Colonic mucosa (tissue), 4 donors: ENCODE measurements around the gene RAB37. TPM values are rescaled to one million over a fixed set of nuclear protein-coding genes. Genes with fewer than 3 reads are reported as not detected.

ENCODE experiments used
- DNase-seq: peaks from one replicate; pipeline ENCODE4 v3.0.0-alpha.2; 2020
- H3K27ac ChIP-seq: fragments of 200-600 bp; one replicate; pipeline ENCODE4 v1.8.0; 2021
- H3K27me3 ChIP-seq: fragments of 200-600 bp; one replicate; pipeline ENCODE4 v1.8.0; 2021
- H3K36me3 ChIP-seq: fragments of 200-600 bp; one replicate; pipeline ENCODE4 v1.8.0; 2021
- H3K4me1 ChIP-seq: fragments of 200-600 bp; one replicate; pipeline ENCODE4 v1.8.0; 2021; ENCODE audit warnings: mild to moderate bottlenecking
- H3K4me3 ChIP-seq: fragments of 200-600 bp; one replicate; pipeline ENCODE4 v1.8.0; 2021
- H3K9ac ChIP-seq, 2 donors: one replicate each; pipeline ENCODE4 v1.7.0; 2013; ENCODE audit warnings: control low read depth in 2 of 2, low read depth in 2 of 2, low read length in 2 of 2
- H3K9me3 ChIP-seq: fragments of 200-600 bp; one replicate; pipeline ENCODE4 v1.8.0; 2021
- CTCF ChIP-seq: fragments of 200-600 bp; IDR thresholded peaks from one replicate; pipeline ENCODE4 v1.8.0; 2022; ENCODE audit warnings: antibody characterized with exemption, mild to moderate bottlenecking
- intact Hi-C: fragments of 100-400 bp; cut with DNase I; formaldehyde crosslinking; loops from one replicate; pipeline ENCODE4 v1.14.1; 2022
- total RNA-seq, 2 donors: library from RNA; stranded (reverse); fragmentation: NEBNext Ultra II Directional in 1 of 2; extraction: Animal tissue kit (Norgen Biotek cat#: 25700) in 1 of 2; gene quantifications; one replicate each; pipeline ENCODE4 v1.2.1, GENCODE V29; 2021
- donor health status: healthy.
- donor health status: DM: no; HTN: no; CAD: no.
- donor health status: DM: no; HTN: no; CAD: no.

RAB37 gene
- total RNA-seq, 2 donors from 2014 or later, result 4.5 to 7.2 TPM

GRCh38 chr17:74740641-74741387 is 3.8 kb downstream of the RAB37 start:
- Histone ChIP-seq H3K4me1 (peaks cover 26% of the 10 kb centered on the region), H3K9me3 (no peaks in the 10 kb centered on the region), H3K27me3 (peaks cover 19% of the 10 kb centered on the region), H3K36me3 (no peaks in the 10 kb centered on the region), H3K4me3 (no peak overlapping the region), H3K27ac (no peak overlapping the region), H3K9ac (no peak overlapping the region)
- no peak for DNase-seq
- TF ChIP-seq CTCF, result no peak
- intact Hi-C loops, result loop anchor here (5.0 kb wide), 2 partner anchors 41 to 121 kb away; no protein-coding TSS in a partner anchor

- Histone ChIP-seq H3K4me1 (peaks cover 17% of the 10 kb centered on the region), H3K27ac (peak overlapping the region; percentile 50)
- TF ChIP-seq CTCF, result no peak
Observed at GRCh38 chr17:74742153-74742515, 5.1 kb downstream of the RAB37 start.

GRCh38 chr17:74742978-74743545 is 6.0 kb downstream of the RAB37 start:
- H3K9ac ChIP-seq, result no peak overlapping the region
- H3K4me1 ChIP-seq, result peaks cover 10% of the 10 kb centered on the region
- no peaks in the 10 kb centered on the region for H3K36me3 ChIP-seq
- no peaks in the 10 kb centered on the region for H3K9me3 ChIP-seq
- H3K27ac ChIP-seq, result no peak overlapping the region
- no peak overlapping the region for H3K4me3 ChIP-seq
- no peak for DNase-seq
- H3K27me3 ChIP-seq, result peaks cover 8% of the 10 kb centered on the region
- intact Hi-C loops, result loop anchor here (5.0 kb wide), 2 partner anchors 39 to 119 kb away; no protein-coding TSS in a partner anchor
- TF ChIP-seq CTCF, result no peak

More at GRCh38 chr17:74742153-74742515, 5.1 kb downstream of the RAB37 start:
- Histone ChIP-seq H3K9ac (peak overlapping the region; percentile 4 to 37), H3K36me3 (no peaks in the 10 kb centered on the region), H3K27me3 (peaks cover 16% of the 10 kb centered on the region), H3K4me3 (no peak overlapping the region), H3K9me3 (no peaks in the 10 kb centered on the region)
- intact Hi-C loops, result loop anchor here (5.0 kb wide), 2 partner anchors 40 to 120 kb away; no protein-coding TSS in a partner anchor
- no peak for DNase-seq

- no peak for TF ChIP-seq CTCF
- Histone ChIP-seq H3K9me3 (no peaks in the 10 kb centered on the region), H3K27me3 (peaks cover 2% of the 10 kb centered on the region), H3K36me3 (no peaks in the 10 kb centered on the region), H3K27ac (no peak overlapping the region), H3K9ac (no peak overlapping the region), H3K4me3 (no peak overlapping the region), H3K4me1 (peaks cover 9% of the 10 kb centered on the region)
- intact Hi-C loops, result loop anchor here (2.0 to 5.0 kb wide), 3 partner anchors 27 to 119 kb away; no protein-coding TSS in a partner anchor
- no peak for DNase-seq
Observed at GRCh38 chr17:74743755-74744154, 6.7 kb downstream of the RAB37 start.

- Histone ChIP-seq H3K9me3 (no peaks in the 10 kb centered on the region), H3K27me3 (no peaks in the 10 kb centered on the region), H3K9ac (peak overlapping the region in 1 of 2 donors; percentile 70), H3K27ac (no peak overlapping the region), H3K36me3 (no peaks in the 10 kb centered on the region), H3K4me3 (no peak overlapping the region), H3K4me1 (peaks cover 9% of the 10 kb centered on the region)
- intact Hi-C loops, result loop anchor here (2.0 to 5.0 kb wide), 3 partner anchors 26 to 118 kb away; no protein-coding TSS in a partner anchor
- DNase-seq, result no peak
- no peak for TF ChIP-seq CTCF
Observed at GRCh38 chr17:74744349-74744713, 7.3 kb downstream of the RAB37 start.
